GM12801 (cell line): ENCODE results near the gene SMG9.

Experiments
- TF ChIP-seq, protein P1 (sequence below): IDR thresholded peaks from one replicate; pipeline ENCODE4 v1.5.1; 2011; ENCODE audit warnings: control low read depth; ENCODE audit not compliant: insufficient read length; ENCODE audit errors: extremely low read depth

Gene SMG9

DNA sequence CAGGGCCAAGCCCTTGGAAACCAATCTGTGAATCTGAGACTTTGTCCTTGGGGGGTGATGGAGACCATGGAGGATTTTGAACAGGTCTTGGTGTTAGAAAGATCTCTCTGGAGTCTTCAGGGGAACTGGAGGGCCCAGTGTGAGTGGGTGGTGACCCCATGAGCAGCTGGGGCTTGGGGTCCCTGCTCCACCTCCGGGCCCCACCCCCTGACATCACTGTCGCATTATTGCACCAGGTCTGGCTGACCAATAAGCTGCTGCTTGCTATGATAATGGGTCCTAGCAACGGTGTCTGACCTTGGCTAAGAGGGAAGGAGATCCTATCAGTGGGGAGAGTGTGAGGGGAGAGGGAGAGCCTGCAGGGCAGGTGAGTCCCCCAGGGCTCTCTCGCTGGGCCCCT lies 39.0 kb downstream of the SMG9 start, which contains the start of gene IRGC:
Gene IRGC, plus strand, starts transcription at position 301 of the 400 bp plus-strand sequence. CDS start 2,483 bp downstream, outside the sequence.
- TF ChIP-seq, protein P1, sequence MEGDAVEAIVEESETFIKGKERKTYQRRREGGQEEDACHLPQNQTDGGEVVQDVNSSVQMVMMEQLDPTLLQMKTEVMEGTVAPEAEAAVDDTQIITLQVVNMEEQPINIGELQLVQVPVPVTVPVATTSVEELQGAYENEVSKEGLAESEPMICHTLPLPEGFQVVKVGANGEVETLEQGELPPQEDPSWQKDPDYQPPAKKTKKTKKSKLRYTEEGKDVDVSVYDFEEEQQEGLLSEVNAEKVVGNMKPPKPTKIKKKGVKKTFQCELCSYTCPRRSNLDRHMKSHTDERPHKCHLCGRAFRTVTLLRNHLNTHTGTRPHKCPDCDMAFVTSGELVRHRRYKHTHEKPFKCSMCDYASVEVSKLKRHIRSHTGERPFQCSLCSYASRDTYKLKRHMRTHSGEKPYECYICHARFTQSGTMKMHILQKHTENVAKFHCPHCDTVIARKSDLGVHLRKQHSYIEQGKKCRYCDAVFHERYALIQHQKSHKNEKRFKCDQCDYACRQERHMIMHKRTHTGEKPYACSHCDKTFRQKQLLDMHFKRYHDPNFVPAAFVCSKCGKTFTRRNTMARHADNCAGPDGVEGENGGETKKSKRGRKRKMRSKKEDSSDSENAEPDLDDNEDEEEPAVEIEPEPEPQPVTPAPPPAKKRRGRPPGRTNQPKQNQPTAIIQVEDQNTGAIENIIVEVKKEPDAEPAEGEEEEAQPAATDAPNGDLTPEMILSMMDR, result no peak

GRCh38 chr19:43713208-43713607 lies 41.6 kb downstream of the SMG9 start:
- TF ChIP-seq, protein P1, result no peak

DNA sequence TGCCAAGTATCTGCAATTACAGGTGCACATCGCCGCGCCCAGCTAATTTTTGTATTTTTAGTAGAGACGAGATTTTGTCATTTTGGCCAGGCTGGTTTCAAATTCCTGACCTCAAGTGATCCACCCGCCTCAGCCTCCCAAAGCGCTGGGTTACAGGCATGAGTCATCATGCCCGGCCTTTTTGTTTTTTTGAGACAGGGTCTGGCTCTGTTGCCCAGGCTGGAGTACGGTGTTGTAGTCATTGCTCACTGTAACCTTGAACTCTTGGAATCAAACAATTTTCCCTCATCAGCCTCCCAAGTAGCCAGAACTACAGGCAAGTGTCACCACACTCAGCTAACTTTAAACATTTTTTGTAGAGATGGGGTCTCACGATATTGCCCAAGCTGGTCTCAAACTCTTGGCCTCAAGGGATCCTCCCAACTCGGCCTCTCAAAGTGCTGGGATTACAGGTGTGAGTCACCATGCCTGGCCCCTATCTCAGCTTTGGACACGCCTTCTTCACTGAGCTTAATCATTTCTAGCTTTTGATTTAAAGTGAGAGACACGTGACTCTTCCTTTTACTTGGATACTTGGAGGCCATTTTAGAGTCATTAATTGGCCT lies 42.9 kb downstream of the SMG9 start:
- TF ChIP-seq, protein P1, result no peak

GRCh38 chr19:43708716-43709115 lies 46.0 kb downstream of the SMG9 start:
- TF ChIP-seq, protein P1, result no peak

GRCh38 chr19:43707158-43707712 lies 47.5 kb downstream of the SMG9 start:
- TF ChIP-seq, protein P1, result no peak

GRCh38 chr19:43705729-43706128 lies 49.0 kb downstream of the SMG9 start:
- TF ChIP-seq, protein P1, result no peak

DNA sequence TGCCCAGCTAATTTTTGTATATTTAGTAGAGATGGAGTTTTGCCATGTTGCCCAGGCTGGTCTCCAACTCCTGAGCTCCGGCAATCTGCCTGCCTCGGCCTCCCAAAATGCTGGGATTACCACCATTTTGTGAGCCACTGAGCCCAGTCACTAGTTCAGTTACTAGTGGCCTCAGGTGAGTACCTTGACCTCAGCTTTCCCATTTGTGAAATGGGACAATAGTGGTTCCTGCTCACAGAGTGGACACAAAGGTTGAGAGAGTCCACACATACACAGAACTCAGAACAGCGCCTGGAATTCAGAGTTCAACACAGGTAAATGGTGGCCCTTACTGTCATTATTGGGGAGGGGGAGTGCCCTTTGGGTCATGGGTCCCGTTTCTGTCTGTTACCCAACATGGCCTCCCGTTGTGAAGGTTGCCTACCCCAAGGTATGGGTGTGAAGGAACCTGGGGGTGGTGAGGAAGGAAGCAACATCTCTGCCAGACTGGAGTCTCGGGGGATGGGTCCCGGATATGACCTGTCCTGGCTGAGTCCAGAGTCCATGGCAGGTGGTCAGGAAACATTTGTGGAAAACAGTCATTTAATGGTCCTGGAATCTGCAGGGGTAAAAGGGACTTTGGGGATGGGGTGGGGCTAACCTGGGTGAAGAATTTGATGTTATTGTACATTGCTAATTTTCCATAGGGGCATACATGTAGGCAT lies 50.6 kb downstream of the SMG9 start:
- TF ChIP-seq, protein P1, result no peak
